Keratinocyte (primary cell): ENCODE data around the gene LY9. TPM values are rescaled to one million over a fixed set of nuclear protein-coding genes. Genes with fewer than 3 reads are reported as not detected.

Experiments used
- DNase-seq: peaks from one replicate; pipeline ENCODE4 v3.0.0-alpha.2; 2011; ENCODE audit warnings: low read depth, missing footprints, low spot score
- FAIRE-seq: peaks from 2 replicates; lab custom pipeline; 2011; peaks lifted over from hg19 to GRCh38; lab: Jason Lieb, UNC
- H2AFZ ChIP-seq: 2 replicates; pipeline ENCODE4 v1.6.0; 2012; ENCODE audit warnings: low read length, control low read depth, inconsistent platforms; ENCODE audit not compliant: control insufficient read depth
- H3K27ac ChIP-seq: 2 replicates; pipeline ENCODE4 v1.5.1; 2011; ENCODE audit warnings: low read length; ENCODE audit not compliant: control insufficient read depth, insufficient read depth
- H3K27me3 ChIP-seq: 3 replicates; pipeline ENCODE4 v1.6.0; 2011; ENCODE audit warnings: low read length; ENCODE audit not compliant: control insufficient read depth, insufficient read depth; ENCODE audit errors: extremely low read depth
- H3K36me3 ChIP-seq, 2 experiments: 2 replicates in 1 of 2; 3 replicates in 1 of 2; pipeline ENCODE4 v1.5.1; 2011; ENCODE audit warnings: low read length in 2 of 2, mild to moderate bottlenecking in 1 of 2; ENCODE audit not compliant: control insufficient read depth in 2 of 2, insufficient read depth in 2 of 2; ENCODE audit errors: extremely low read depth in 1 of 2
- H3K4me1 ChIP-seq: 3 replicates; pipeline ENCODE4 v1.5.1; 2011; ENCODE audit warnings: low read length; ENCODE audit not compliant: control insufficient read depth, insufficient read depth; ENCODE audit errors: extremely low read depth
- H3K4me2 ChIP-seq: 3 replicates; pipeline ENCODE4 v1.6.0; 2011; ENCODE audit warnings: low read depth, low read length; ENCODE audit not compliant: control insufficient read depth, insufficient read depth; ENCODE audit errors: extremely low read depth
- H3K4me3 ChIP-seq, 3 experiments: fragments of 200-600 bp in 1 of 3; sonication (generic) in 1 of 3; 2 replicates in 2 of 3; 3 replicates in 1 of 3; pipeline ENCODE4 v1.5.1; 2011 to 2016; ENCODE audit warnings: low read length in 3 of 3, mild to moderate bottlenecking in 3 of 3, control low read depth in 2 of 3, inconsistent platforms in 1 of 3, low read depth in 1 of 3, mixed read lengths in 1 of 3, mixed run types in 1 of 3, moderate library complexity in 1 of 3; ENCODE audit not compliant: control insufficient read depth in 2 of 3, insufficient read depth in 2 of 3; ENCODE audit errors: extremely low read depth in 1 of 3
- H3K79me2 ChIP-seq: 2 replicates; pipeline ENCODE4 v1.6.0; 2012; ENCODE audit warnings: low read length; ENCODE audit not compliant: control insufficient read depth, insufficient read depth
- H3K9ac ChIP-seq: 3 replicates; pipeline ENCODE4 v1.6.0; 2011; ENCODE audit warnings: low read length; ENCODE audit not compliant: control insufficient read depth, insufficient read depth; ENCODE audit errors: extremely low read depth
- H3K9me1 ChIP-seq: 3 replicates; pipeline ENCODE4 v1.6.0; 2011; ENCODE audit warnings: low read length; ENCODE audit not compliant: control insufficient read depth, insufficient read depth; ENCODE audit errors: extremely low read depth
- H3K9me3 ChIP-seq: 2 replicates; pipeline ENCODE4 v1.5.1; 2012; ENCODE audit warnings: low read depth, low read length; ENCODE audit not compliant: control insufficient read depth
- H4K20me1 ChIP-seq: 3 replicates; pipeline ENCODE4 v1.6.0; 2011; ENCODE audit warnings: low read length; ENCODE audit not compliant: control insufficient read depth, insufficient read depth; ENCODE audit errors: extremely low read depth
- EZH2 ChIP-seq: IDR thresholded peaks from one replicate; pipeline ENCODE4 v1.6.1; 2012; ENCODE audit warnings: inconsistent platforms, mild to moderate bottlenecking, low read length, moderate library complexity
- dilution Hi-C: fragments of 300-500 bp; cut with MboI; formaldehyde crosslinking; loops from one replicate; pipeline ENCODE4 v1.7.0; 2020; ENCODE audit warnings: low sequenced_read_pairs; ENCODE audit not compliant: extremely low pct_ligation_motif_present
- polyA plus RNA-seq, 5 experiments: library from polyadenylated mRNA; depleted of rRNA in 3 of 5; stranded (reverse) in 3 of 5; stranded (forward) in 1 of 5; unstranded in 1 of 5; fragments of >200 nt; gene quantifications; 1 replicate in 1 of 5; 2 replicates in 3 of 5; 3 replicates in 1 of 5; pipeline versions ENCODE4 v1.2.1 to v1.2.3, GENCODE V29; 2011 to 2012; ENCODE audit warnings: missing spikeins in 2 of 5, low read depth in 1 of 5, low replicate concordance in 1 of 5
- TF ChIP-seq, protein P1 (sequence below), 3 experiments: IDR thresholded peaks in 1 of 3; conservative IDR thresholded peaks in 1 of 3; optimal IDR thresholded peaks in 1 of 3; 2 replicates in 2 of 3; 3 replicates in 1 of 3; pipeline versions ENCODE3 to v1.5.1; 2011; ENCODE audit warnings: low read length in 3 of 3, mild to moderate bottlenecking in 3 of 3, moderate library complexity in 2 of 3, control low read depth in 1 of 3, inconsistent platforms in 1 of 3; ENCODE audit not compliant: insufficient read depth in 2 of 3; ENCODE audit errors: extremely low read depth in 1 of 3

Gene LY9
- polyA plus RNA-seq, 1 donor (not counting 4 experiments of a cell fraction or from before 2014, with no cell fraction given), result not detected

DNA sequence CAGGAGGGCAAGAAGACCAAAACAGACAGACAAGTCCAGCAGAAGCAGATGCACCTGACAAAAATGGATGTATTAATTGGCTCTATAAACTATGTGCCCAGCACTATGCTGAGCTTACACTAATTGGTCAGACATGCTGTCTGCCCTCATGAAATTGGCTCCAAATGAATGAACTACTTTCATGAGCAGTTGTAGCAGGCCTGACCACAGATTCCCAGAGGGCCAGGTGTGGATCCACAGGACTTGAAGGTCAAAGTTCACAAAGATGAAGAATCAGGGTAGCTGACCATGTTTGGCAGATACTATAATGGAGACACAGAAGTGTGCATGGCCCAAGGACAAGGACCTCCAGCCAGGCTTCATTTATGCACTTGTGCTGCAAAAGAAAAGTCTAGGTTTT lies 42.4 kb upstream of the LY9 start:
- Histone ChIP-seq H2AFZ (no peak overlapping the region), H3K79me2 (no peaks in the 10 kb centered on the region), H3K4me2 (no peak overlapping the region), H3K4me3 (no peak overlapping the region), H4K20me1 (no peaks in the 10 kb centered on the region), H3K9me3 (no peaks in the 10 kb centered on the region), H3K27me3 (no peaks in the 10 kb centered on the region), H3K27ac (no peak overlapping the region), H3K36me3 (peaks cover 0 to 10% of the 10 kb centered on the region in 2 experiments), H3K9ac (no peak overlapping the region), H3K4me1 (peaks cover 8% of the 10 kb centered on the region), H3K9me1 (no peaks in the 10 kb centered on the region)
- dilution Hi-C loops, result no loop called here
- TF ChIP-seq EZH2, result no peak
- TF ChIP-seq, protein P1, sequence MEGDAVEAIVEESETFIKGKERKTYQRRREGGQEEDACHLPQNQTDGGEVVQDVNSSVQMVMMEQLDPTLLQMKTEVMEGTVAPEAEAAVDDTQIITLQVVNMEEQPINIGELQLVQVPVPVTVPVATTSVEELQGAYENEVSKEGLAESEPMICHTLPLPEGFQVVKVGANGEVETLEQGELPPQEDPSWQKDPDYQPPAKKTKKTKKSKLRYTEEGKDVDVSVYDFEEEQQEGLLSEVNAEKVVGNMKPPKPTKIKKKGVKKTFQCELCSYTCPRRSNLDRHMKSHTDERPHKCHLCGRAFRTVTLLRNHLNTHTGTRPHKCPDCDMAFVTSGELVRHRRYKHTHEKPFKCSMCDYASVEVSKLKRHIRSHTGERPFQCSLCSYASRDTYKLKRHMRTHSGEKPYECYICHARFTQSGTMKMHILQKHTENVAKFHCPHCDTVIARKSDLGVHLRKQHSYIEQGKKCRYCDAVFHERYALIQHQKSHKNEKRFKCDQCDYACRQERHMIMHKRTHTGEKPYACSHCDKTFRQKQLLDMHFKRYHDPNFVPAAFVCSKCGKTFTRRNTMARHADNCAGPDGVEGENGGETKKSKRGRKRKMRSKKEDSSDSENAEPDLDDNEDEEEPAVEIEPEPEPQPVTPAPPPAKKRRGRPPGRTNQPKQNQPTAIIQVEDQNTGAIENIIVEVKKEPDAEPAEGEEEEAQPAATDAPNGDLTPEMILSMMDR (optimal IDR thresholded peaks at IDR 0.05 in 1 of 3, IDR thresholded peaks at IDR 0.05 in 1 of 3, conservative IDR thresholded peaks at IDR 0.05 in 1 of 3; ENCODE audit: extremely low read depth in 1 of 3, insufficient read depth in 2 of 3, low read length in 3 of 3), result no peak
- no peak for FAIRE-seq
- DNase-seq, result no peak

DNA sequence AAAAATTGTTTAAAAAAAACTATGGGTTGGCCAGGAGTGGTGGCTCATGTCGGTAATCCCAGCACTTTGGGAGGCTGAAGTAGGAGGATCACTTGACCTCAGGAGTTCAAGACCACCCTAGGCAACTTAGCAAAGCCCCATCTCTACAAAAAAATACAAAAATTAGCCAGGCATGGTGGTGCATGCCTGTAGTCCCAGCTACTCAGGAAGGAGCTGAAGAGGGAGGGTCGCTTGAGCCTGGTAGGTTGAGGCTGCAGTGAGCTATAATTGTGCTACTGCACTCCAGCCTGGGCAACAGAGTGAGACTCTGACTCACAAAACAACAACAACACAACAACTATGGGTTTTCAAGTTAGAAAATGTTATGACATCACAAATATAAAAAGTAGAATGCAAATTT lies 40.5 kb upstream of the LY9 start:
- H3K79me2 ChIP-seq, result no peaks in the 10 kb centered on the region
- H3K4me2 ChIP-seq, result no peak overlapping the region
- no peak overlapping the region for H3K27ac ChIP-seq
- TF ChIP-seq, protein P1 (optimal IDR thresholded peaks at IDR 0.05 in 1 of 3, IDR thresholded peaks at IDR 0.05 in 1 of 3, conservative IDR thresholded peaks at IDR 0.05 in 1 of 3; ENCODE audit: extremely low read depth in 1 of 3, insufficient read depth in 2 of 3, low read length in 3 of 3), result no peak
- no peak for TF ChIP-seq EZH2
- FAIRE-seq (no peak), DNase-seq (no peak)
- dilution Hi-C loops, result no loop called here
- H3K4me1 ChIP-seq, result no peaks in the 10 kb centered on the region
- H3K4me3 ChIP-seq, result no peak overlapping the region
- no peaks in the 10 kb centered on the region for H3K9me1 ChIP-seq
- H2AFZ ChIP-seq, result no peak overlapping the region
- no peaks in the 10 kb centered on the region for H3K27me3 ChIP-seq
- no peak overlapping the region for H3K9ac ChIP-seq
- H3K36me3 ChIP-seq, result peaks cover 0 to 6% of the 10 kb centered on the region in 2 experiments
- H3K9me3 ChIP-seq, result no peaks in the 10 kb centered on the region
- H4K20me1 ChIP-seq, result no peaks in the 10 kb centered on the region
